GM19397 (cell line): ENCODE measurements around the gene EMP2.

Source experiments
- ATAC-seq: cut with Tn5 transposase; IDR thresholded peaks from one replicate; pipeline ENCODE4 v1.9.1; 2021; ENCODE audit warnings: mild to moderate bottlenecking, moderate library complexity; ENCODE audit not compliant: unreplicated experiment

Gene EMP2

GRCh38 chr16:10610499-10611184 lies 30.2 kb upstream of the EMP2 start:
- ATAC-seq = no peak

- ATAC-seq = no peak
Measured at GRCh38 chr16:10609402-10609774, 29.0 kb upstream of the EMP2 start.

GRCh38 chr16:10608687-10609401 lies 28.4 kb upstream of the EMP2 start:
- no peak for ATAC-seq

GRCh38 chr16:10607157-10607556 lies 26.8 kb upstream of the EMP2 start:
- ATAC-seq = no peak

GRCh38 chr16:10606607-10607006 lies 26.2 kb upstream of the EMP2 start:
- ATAC-seq = no peak

- no peak for ATAC-seq
Measured at GRCh38 chr16:10605636-10606035, 25.2 kb upstream of the EMP2 start.

- no peak for ATAC-seq
Measured at GRCh38 chr16:10601444-10602408, 21.3 kb upstream of the EMP2 start.

GRCh38 chr16:10600782-10601443 lies 20.5 kb upstream of the EMP2 start:
- no peak for ATAC-seq

GRCh38 chr16:10599626-10600025 lies 19.2 kb upstream of the EMP2 start:
- ATAC-seq = no peak

GRCh38 chr16:10598157-10598556 lies 17.8 kb upstream of the EMP2 start:
- ATAC-seq = no peak

- ATAC-seq = no peak
Measured at GRCh38 chr16:10597187-10597601, 16.8 kb upstream of the EMP2 start.

- ATAC-seq = no peak
Measured at GRCh38 chr16:10594312-10594950, 14.0 kb upstream of the EMP2 start.

GRCh38 chr16:10592611-10593010 lies 12.2 kb upstream of the EMP2 start:
- ATAC-seq = no peak

GRCh38 chr16:10590342-10590741 lies 9.9 kb upstream of the EMP2 start:
- ATAC-seq = no peak

- ATAC-seq = no peak
Measured at GRCh38 chr16:10589109-10589508, 8.7 kb upstream of the EMP2 start.

GRCh38 chr16:10587622-10588021 lies 7.2 kb upstream of the EMP2 start:
- no peak for ATAC-seq

- ATAC-seq = no peak
Measured at GRCh38 chr16:10584981-10585438, 4.6 kb upstream of the EMP2 start.

GRCh38 chr16:10583269-10583668 lies 2.9 kb upstream of the EMP2 start:
- no peak for ATAC-seq

GRCh38 chr16:10581507-10581906 lies 1.1 kb upstream of the EMP2 start:
- no peak for ATAC-seq

- no peak for ATAC-seq
Measured at GRCh38 chr16:10580883-10581247, 467 bp upstream of the EMP2 start.
